Tibial artery (tissue), 4 donors: ENCODE measurements around the gene NAP1L1.

Experiments used
- DNase-seq, 2 donors: peaks; one replicate each; pipeline ENCODE4 v3.0.0-alpha.2; 2019
- H3K27ac ChIP-seq, 2 donors: fragments of 200-600 bp; sonication (generic) in 1 of 2; 1 replicate in 1 of 2; 2 replicates in 1 of 2; pipeline ENCODE4 v1.5.1; 2018 to 2019; ENCODE audit warnings: mild to moderate bottlenecking in 1 of 2
- H3K27me3 ChIP-seq, 2 donors: fragments of 200-600 bp; sonication (generic) in 1 of 2; one replicate each; pipeline versions ENCODE4 v1.5.1 to v1.6.0; 2016 to 2019
- H3K36me3 ChIP-seq, 3 donors: fragments of 200-600 bp; sonication (generic) in 2 of 3; one replicate each; pipeline ENCODE4 v1.5.1; 2016 to 2019; ENCODE audit warnings: mild to moderate bottlenecking in 2 of 3
- H3K4me1 ChIP-seq, 4 donors: fragments of 200-600 bp; sonication (generic) in 2 of 4; 1 replicate in 3 of 4; 2 replicates in 1 of 4; pipeline ENCODE4 v1.5.1; 2016 to 2019
- H3K4me3 ChIP-seq, 2 donors: fragments of 200-600 bp; sonication (generic) in 1 of 2; 1 replicate in 1 of 2; 2 replicates in 1 of 2; pipeline ENCODE4 v1.5.1; 2018 to 2019; ENCODE audit warnings: mild to moderate bottlenecking in 2 of 2
- H3K9me3 ChIP-seq, 3 donors: fragments of 200-600 bp; sonication (generic) in 1 of 3; one replicate each; pipeline ENCODE4 v1.5.1; 2016 to 2019
- CTCF ChIP-seq, 2 experiments: fragments of 200-600 bp in 1 of 2; fragments of 450-650 bp in 1 of 2; IDR thresholded peaks; one replicate each; pipeline ENCODE4 v1.5.1; 2017 to 2019; ENCODE audit warnings: antibody characterized with exemption in 2 of 2, mild to moderate bottlenecking in 1 of 2, moderate library complexity in 1 of 2
- intact Hi-C: fragments of 100-400 bp; cut with DNase I; formaldehyde crosslinking; loops from one replicate; pipeline ENCODE4 v1.15.0; 2023; ENCODE audit warnings: low total_unique reads

Gene NAP1L1

GRCh38 chr12:76032043-76032981 is 52.2 kb downstream of the NAP1L1 start:
- H3K4me1 ChIP-seq = peaks cover 0 to 28% (median 7%) of the 10 kb centered on the region in 4 donors
- DNase-seq = peak; percentile 47 to 76
- TF ChIP-seq CTCF (IDR thresholded peaks at IDR 0.05) = no peak
- H3K4me3 ChIP-seq = peak overlapping the region; percentile 82 to 83
- peak overlapping the region; percentile 96 to 99 for H3K27ac ChIP-seq
- no peaks in the 10 kb centered on the region for H3K27me3 ChIP-seq
- no peaks in the 10 kb centered on the region for H3K9me3 ChIP-seq
- no peaks in the 10 kb centered on the region for H3K36me3 ChIP-seq
- intact Hi-C loops = loop anchor here (5.0 kb wide), 2 partner anchors 50 to 520 kb away; partner anchors contain the start of gene KRR1

DNA sequence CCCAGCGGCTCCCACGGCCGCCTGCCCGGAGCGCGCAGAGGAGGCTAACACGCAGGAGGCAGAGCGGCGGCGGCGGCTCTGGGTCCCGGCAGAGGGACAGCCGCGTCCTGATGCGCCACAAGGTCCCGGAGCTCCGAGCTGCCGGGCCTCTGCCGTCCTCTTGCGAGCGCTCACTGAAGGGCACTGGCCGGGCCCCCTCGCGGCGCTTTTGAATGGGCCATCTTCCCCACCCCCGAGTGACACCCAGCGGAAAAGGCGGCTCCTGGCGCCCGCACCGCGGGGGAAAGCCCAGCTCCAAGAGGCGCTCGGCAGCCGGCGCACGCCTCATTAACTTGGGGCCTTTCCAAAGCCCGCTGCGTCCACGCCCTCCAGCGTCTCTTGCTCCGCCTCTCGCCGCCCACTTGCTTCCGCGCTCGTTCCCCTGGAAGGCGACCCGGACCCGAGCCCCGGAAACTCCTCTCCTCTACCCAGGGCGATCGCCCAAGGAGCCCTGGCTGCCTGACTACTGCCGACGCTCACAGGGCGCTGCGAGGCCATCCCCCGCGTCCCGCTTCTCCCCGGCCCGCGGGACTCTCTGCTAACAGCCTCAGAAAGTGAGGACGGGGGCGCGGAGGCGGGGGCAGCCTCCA is 53.0 kb downstream of the NAP1L1 start, which contains the start of gene PHLDA1:
PHLDA1 (minus strand) TSS at position 363 of the 629 bp plus-strand sequence.
- H3K4me3 ChIP-seq = peak within 1 kb of the TSS; percentile 82 to 83
- peak; percentile 57 to 63 for TF ChIP-seq CTCF (IDR thresholded peaks at IDR 0.05)
- H3K9me3 ChIP-seq = no peaks in the 10 kb centered on the region
- no peaks in the 10 kb centered on the region for H3K27me3 ChIP-seq
- peak within 1 kb of the TSS; percentile 96 to 99 for H3K27ac ChIP-seq
- peaks cover 0 to 20% (median 7%) of the 10 kb centered on the region in 4 donors for H3K4me1 ChIP-seq
- peak; percentile 89 to 96 for DNase-seq
- intact Hi-C loops = loop anchor here (5.0 kb wide), 2 partner anchors 49 to 519 kb away; partner anchors contain the start of gene KRR1
- H3K36me3 ChIP-seq = no peaks in the 10 kb centered on the region

GRCh38 chr12:76031081-76031413 is 53.4 kb downstream of the NAP1L1 start:
- H3K27me3 ChIP-seq = no peaks in the 10 kb centered on the region
- peak overlapping the region; percentile 82 to 83 for H3K4me3 ChIP-seq
- peaks cover 0 to 20% (median 7%) of the 10 kb centered on the region in 4 donors for H3K4me1 ChIP-seq
- peak in 1 of 2 donors; percentile 31 for DNase-seq
- no peaks in the 10 kb centered on the region for H3K36me3 ChIP-seq
- no peak for TF ChIP-seq CTCF (IDR thresholded peaks at IDR 0.05)
- H3K27ac ChIP-seq = peak overlapping the region; percentile 96 to 99
- no peaks in the 10 kb centered on the region for H3K9me3 ChIP-seq
- intact Hi-C loops = loop anchor here (5.0 kb wide), 2 partner anchors 49 to 519 kb away; partner anchors contain the start of gene KRR1

DNA sequence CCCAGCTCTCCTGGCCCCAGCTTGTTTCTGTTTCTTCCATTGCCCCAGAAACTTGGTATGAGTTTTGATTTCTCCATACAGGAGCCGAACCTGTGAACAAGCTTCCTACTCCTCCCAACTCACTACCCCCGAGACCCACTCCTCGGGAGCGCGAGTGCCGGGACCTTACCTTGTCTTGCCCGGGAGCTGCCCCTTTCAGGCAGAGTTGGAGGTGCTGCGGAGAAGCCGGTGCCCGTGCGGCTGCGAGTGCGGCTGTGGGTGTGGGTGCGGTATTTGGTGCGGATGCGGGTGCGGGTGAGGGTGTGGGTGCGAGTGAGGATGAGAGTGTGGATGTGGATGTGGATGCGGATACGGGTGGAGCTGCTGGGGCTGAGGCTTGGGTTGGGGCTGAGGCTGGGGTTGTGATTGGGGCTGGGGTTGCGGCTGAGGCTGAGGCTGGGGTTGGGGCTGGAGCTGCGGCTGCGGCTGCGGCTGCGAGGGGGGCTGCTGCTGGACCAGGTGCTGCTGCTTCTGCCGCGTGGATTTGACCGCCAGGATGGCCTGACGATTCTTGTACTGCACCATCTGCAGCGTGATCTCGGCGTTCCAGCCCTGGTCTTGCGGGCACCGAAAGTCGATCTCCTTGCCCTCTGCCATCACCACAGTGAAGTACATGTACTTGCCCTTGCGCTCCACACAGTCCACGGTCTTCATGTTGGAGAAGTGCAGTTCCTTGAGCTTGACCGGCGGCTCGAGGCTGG is 54.0 kb downstream of the NAP1L1 start:
- Histone ChIP-seq H3K27me3 (no peaks in the 10 kb centered on the region), H3K36me3 (no peaks in the 10 kb centered on the region), H3K27ac (peak overlapping the region; percentile 96 to 99), H3K4me3 (peak overlapping the region; percentile 82 to 83), H3K9me3 (no peaks in the 10 kb centered on the region), H3K4me1 (peaks cover 0 to 20% (median 7%) of the 10 kb centered on the region in 4 donors)
- peak; percentile 32 to 72 for DNase-seq
- intact Hi-C loops = loop anchor here (5.0 kb wide), 2 partner anchors 48 to 518 kb away; partner anchors contain the start of gene KRR1
- TF ChIP-seq CTCF (IDR thresholded peaks at IDR 0.05) = no peak

- TF ChIP-seq CTCF (IDR thresholded peaks at IDR 0.05) = no peak
- Histone ChIP-seq H3K9me3 (no peaks in the 10 kb centered on the region), H3K27me3 (no peaks in the 10 kb centered on the region), H3K27ac (peak overlapping the region; percentile 96 to 99), H3K4me1 (peaks cover 0 to 20% (median 7%) of the 10 kb centered on the region in 4 donors), H3K36me3 (no peaks in the 10 kb centered on the region), H3K4me3 (peak overlapping the region; percentile 82 to 83)
- no peak for DNase-seq
- intact Hi-C loops = loop anchor here (5.0 kb wide), 2 partner anchors 48 to 518 kb away; partner anchors contain the start of gene KRR1
Measured at GRCh38 chr12:76029982-76030340, 54.5 kb downstream of the NAP1L1 start.
